ENCODE measurements around the gene IVL.

DNA sequence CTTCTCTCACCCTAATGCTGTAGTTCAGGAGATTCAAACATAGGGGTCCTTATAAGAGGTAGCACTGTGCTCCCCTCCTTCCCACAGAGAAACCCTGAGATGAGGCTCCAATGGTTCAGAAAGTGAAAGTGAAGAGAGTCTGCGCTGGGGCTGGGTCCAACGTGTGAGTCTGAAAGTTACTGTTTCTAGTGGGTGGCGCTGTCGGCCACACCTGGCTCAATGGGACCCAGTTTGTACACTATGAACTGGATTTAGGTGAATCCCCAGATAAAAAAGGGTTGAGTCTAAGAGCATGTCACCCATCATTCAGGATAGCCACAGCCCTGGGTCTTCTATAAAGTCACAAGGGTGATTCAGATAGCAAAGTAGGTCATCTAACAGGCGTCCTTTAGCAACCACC lies 27.4 kb upstream of the IVL start:
- TF ChIP-seq, protein P1, sequence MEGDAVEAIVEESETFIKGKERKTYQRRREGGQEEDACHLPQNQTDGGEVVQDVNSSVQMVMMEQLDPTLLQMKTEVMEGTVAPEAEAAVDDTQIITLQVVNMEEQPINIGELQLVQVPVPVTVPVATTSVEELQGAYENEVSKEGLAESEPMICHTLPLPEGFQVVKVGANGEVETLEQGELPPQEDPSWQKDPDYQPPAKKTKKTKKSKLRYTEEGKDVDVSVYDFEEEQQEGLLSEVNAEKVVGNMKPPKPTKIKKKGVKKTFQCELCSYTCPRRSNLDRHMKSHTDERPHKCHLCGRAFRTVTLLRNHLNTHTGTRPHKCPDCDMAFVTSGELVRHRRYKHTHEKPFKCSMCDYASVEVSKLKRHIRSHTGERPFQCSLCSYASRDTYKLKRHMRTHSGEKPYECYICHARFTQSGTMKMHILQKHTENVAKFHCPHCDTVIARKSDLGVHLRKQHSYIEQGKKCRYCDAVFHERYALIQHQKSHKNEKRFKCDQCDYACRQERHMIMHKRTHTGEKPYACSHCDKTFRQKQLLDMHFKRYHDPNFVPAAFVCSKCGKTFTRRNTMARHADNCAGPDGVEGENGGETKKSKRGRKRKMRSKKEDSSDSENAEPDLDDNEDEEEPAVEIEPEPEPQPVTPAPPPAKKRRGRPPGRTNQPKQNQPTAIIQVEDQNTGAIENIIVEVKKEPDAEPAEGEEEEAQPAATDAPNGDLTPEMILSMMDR (conservative IDR thresholded peaks at IDR 0.05; ENCODE audit: low read depth, low read length): no peak
- TF ChIP-seq EZH2 (IDR thresholded peaks at IDR 0.05; ENCODE audit: low read length, unreplicated experiment) (no peak), EZH2phosphoT487 (IDR thresholded peaks at IDR 0.05; ENCODE audit: borderline replicate concordance, low read length) (no peak)

Measured in PC-3 (cell line).